SK-N-SH (cell line): ENCODE measurements around the gene IVNS1ABP. TPM values are rescaled to one million over a fixed set of nuclear protein-coding genes. Genes with fewer than 3 reads are reported as not detected.

Experiments
- CTCF ChIA-PET: fragments of 300-600, 350-600 bp; formaldehyde crosslinking; extraction: SDS; loops from one replicate; lab custom pipeline; 2021; lab: Yijun Ruan, JAX
- POLR2A ChIA-PET: fragments of 350-600 bp; sonication (Branson Sonifier 250); formaldehyde crosslinking; extraction: SDS; loops from one replicate; lab custom pipeline; 2020; ENCODE audit warnings: antibody characterized with exemption, inconsistent platforms; lab: Yijun Ruan, JAX
- DNase-seq: peaks from one replicate; pipeline ENCODE4 v3.0.0; 2012
- H2AFZ ChIP-seq: fragments of 200-600 bp; sonication (generic); 2 replicates; pipeline ENCODE4 v1.8.1; 2016; ENCODE audit warnings: antibody characterized with exemption, mild to moderate bottlenecking, low read depth
- H3F3A ChIP-seq: fragments of 200-600 bp; sonication (generic); replicated peaks from 2 replicates; pipeline ENCODE3; 2016; ENCODE audit warnings: antibody characterized with exemption, mild to moderate bottlenecking; ENCODE audit not compliant: insufficient read depth
- H3K27ac ChIP-seq, 2 experiments: fragments of 200-500 bp in 1 of 2; fragments of 200-600 bp in 1 of 2; sonication (Bioruptor generic) in 1 of 2; sonication (generic), shearing (Covaris generic) in 1 of 2; 2 replicates each; pipeline versions ENCODE4 v1.5.1 to v1.6.1; 2014 to 2016; ENCODE audit warnings: low read depth in 2 of 2, inconsistent platforms in 1 of 2, low read length in 1 of 2, mild to moderate bottlenecking in 1 of 2, mixed read lengths in 1 of 2
- H3K27me3 ChIP-seq: fragments of 200-600 bp; sonication (generic), shearing (Covaris generic); 2 replicates; pipeline ENCODE4 v1.6.1; 2016; ENCODE audit warnings: mixed run types; ENCODE audit not compliant: insufficient read depth
- H3K36me3 ChIP-seq, 2 experiments: fragments of 200-500 bp in 1 of 2; fragments of 200-600 bp in 1 of 2; sonication (Bioruptor generic) in 1 of 2; sonication (generic) in 1 of 2; replicated peaks in 1 of 2; 2 replicates each; pipeline versions ENCODE3 to v1.5.1; 2014 to 2016; ENCODE audit warnings: low read length in 1 of 2, mild to moderate bottlenecking in 1 of 2; ENCODE audit not compliant: insufficient read depth in 2 of 2, control insufficient read depth in 1 of 2
- H3K4me1 ChIP-seq, 2 experiments: fragments of 200-500 bp in 1 of 2; fragments of 200-600 bp in 1 of 2; sonication (Bioruptor generic) in 1 of 2; sonication (generic), shearing (Covaris generic) in 1 of 2; 2 replicates each; pipeline versions ENCODE4 v1.5.1 to v1.6.1; 2014 to 2016; ENCODE audit warnings: low read depth in 1 of 2, low read length in 1 of 2, mixed run types in 1 of 2; ENCODE audit not compliant: insufficient read depth in 2 of 2, control insufficient read depth in 1 of 2
- H3K4me2 ChIP-seq: fragments of 200-600 bp; sonication (generic), shearing (Covaris generic); 2 replicates; pipeline ENCODE4 v1.6.1; 2017; ENCODE audit warnings: mixed run types
- H3K4me3 ChIP-seq, 2 experiments: fragments of 200-500 bp in 1 of 2; fragments of 200-600 bp in 1 of 2; sonication (Bioruptor generic) in 1 of 2; sonication (generic), shearing (Covaris generic) in 1 of 2; 2 replicates each; pipeline versions ENCODE4 v1.5.1 to v1.8.1; 2014 to 2016; ENCODE audit warnings: low read depth in 2 of 2, inconsistent platforms in 1 of 2, low read length in 1 of 2, mild to moderate bottlenecking in 1 of 2, mixed read lengths in 1 of 2, moderate library complexity in 1 of 2
- H3K79me2 ChIP-seq: fragments of 200-600 bp; sonication (generic); 2 replicates; pipeline ENCODE4 v1.8.1; 2017; ENCODE audit warnings: mild to moderate bottlenecking; ENCODE audit not compliant: insufficient read depth
- H3K9ac ChIP-seq: fragments of 200-600 bp; sonication (generic); 2 replicates; pipeline ENCODE4 v1.6.1; 2017; ENCODE audit warnings: mixed run types
- H3K9me2 ChIP-seq: fragments of 200-600 bp; sonication (generic); 2 replicates; pipeline ENCODE4 v1.6.1; 2017; ENCODE audit warnings: mixed run types
- H3K9me3 ChIP-seq: fragments of 200-600 bp; sonication (generic); 2 replicates; pipeline ENCODE4 v1.6.1; 2017; ENCODE audit warnings: mixed run types, mild to moderate bottlenecking, moderate library complexity
- H4K20me1 ChIP-seq: fragments of 200-600 bp; sonication (generic); 2 replicates; pipeline ENCODE4 v1.6.1; 2017; ENCODE audit warnings: mild to moderate bottlenecking, mixed run types; ENCODE audit not compliant: insufficient read depth
- CTCF ChIP-seq: fragments of 200-600 bp; sonication (generic); IDR thresholded peaks from 2 replicates; pipeline ENCODE4 v1.6.1; 2017; ENCODE audit warnings: antibody characterized with exemption, mild to moderate bottlenecking, moderate library complexity
- ELF1 ChIP-seq: IDR thresholded peaks from 2 replicates; pipeline ENCODE4 v1.4.0; 2012
- EP300 ChIP-seq, 2 experiments: IDR thresholded peaks; 2 replicates each; pipeline versions ENCODE4 v1.4.0 to v1.6.1; 2012; ENCODE audit warnings: borderline replicate concordance in 1 of 2, low read depth in 1 of 2, low read length in 1 of 2
- FOSL2 ChIP-seq: IDR thresholded peaks from 2 replicates; pipeline ENCODE4 v1.4.0; 2012; ENCODE audit warnings: low read depth, mild to moderate bottlenecking, moderate library complexity, borderline replicate concordance
- FOXJ3 ChIP-seq: sonication (generic); formaldehyde crosslinking; IDR thresholded peaks from 2 replicates; pipeline ENCODE4 v1.5.1; 2020; ENCODE audit warnings: mild to moderate bottlenecking, missing genetic modification reagents
- FOXM1 ChIP-seq: IDR thresholded peaks from 2 replicates; pipeline ENCODE4 v1.4.0; 2012; ENCODE audit warnings: low read depth, mild to moderate bottlenecking
- GATA2 ChIP-seq: sonication (generic); formaldehyde crosslinking; IDR thresholded peaks from 2 replicates; pipeline ENCODE4 v1.5.0; 2020; ENCODE audit warnings: mild to moderate bottlenecking, missing genetic modification reagents
- JUND ChIP-seq: IDR thresholded peaks from 2 replicates; pipeline ENCODE4 v1.4.0; 2012
- MEF2A ChIP-seq: IDR thresholded peaks from 2 replicates; pipeline ENCODE4 v1.4.0; 2012; ENCODE audit warnings: low read depth, borderline replicate concordance
- POLR2AphosphoS5 ChIP-seq: IDR thresholded peaks from 2 replicates; pipeline ENCODE4 v1.6.1; 2012; ENCODE audit warnings: low read depth, low read length
- RCOR1 ChIP-seq: fragments of 150-350 bp; IDR thresholded peaks from 2 replicates; pipeline ENCODE4 v1.6.1; 2017; ENCODE audit warnings: antibody characterized with exemption, low read length
- TEAD4 ChIP-seq: IDR thresholded peaks from 2 replicates; pipeline ENCODE4 v1.4.0; 2012; ENCODE audit warnings: mild to moderate bottlenecking, borderline replicate concordance; ENCODE audit not compliant: insufficient read depth
- USF1 ChIP-seq: IDR thresholded peaks from 2 replicates; pipeline ENCODE4 v1.4.0; 2012; ENCODE audit warnings: low read depth, borderline replicate concordance
- WGBS: methylation state at CpG from one replicate; pipeline ENCODE4 v1.1.6; 2017; ENCODE audit warnings: low lambda C conversion rate; 5-methylcytosine and 5-hydroxymethylcytosine counted together
- polyA plus RNA-seq, 3 experiments: library from polyadenylated mRNA; depleted of rRNA; stranded (reverse); fragments of >200 nt; gene quantifications; 2 replicates each; pipeline ENCODE4 v1.2.3, GENCODE V29; 2012
- TF ChIP-seq, protein P1 (sequence below): IDR thresholded peaks from 2 replicates; pipeline ENCODE4 v1.4.0; 2012; ENCODE audit warnings: low read depth
- TF ChIP-seq, protein P2 (sequence below): IDR thresholded peaks from 2 replicates; pipeline ENCODE4 v1.6.1; 2012; ENCODE audit warnings: mild to moderate bottlenecking, low read depth, low read length, moderate library complexity
- TF ChIP-seq, protein P3 (sequence below): fragments of 150-350 bp; IDR thresholded peaks from 2 replicates; pipeline ENCODE4 v1.6.1; 2017; ENCODE audit warnings: antibody characterized with exemption, low read length, low read depth, borderline replicate concordance
- TF ChIP-seq, protein P4 (sequence below): IDR thresholded peaks from 2 replicates; pipeline ENCODE4; 2012
- TF ChIP-seq, protein P5 (sequence below): fragments of 150-350 bp; IDR thresholded peaks from 2 replicates; pipeline ENCODE4 v1.6.1; 2016; ENCODE audit warnings: mild to moderate bottlenecking, low read depth, low read length

The IVNS1ABP gene
- polyA plus RNA-seq, 1 of the 3 experiments (the other 2 are of a cell fraction) = 24.5 TPM

DNA sequence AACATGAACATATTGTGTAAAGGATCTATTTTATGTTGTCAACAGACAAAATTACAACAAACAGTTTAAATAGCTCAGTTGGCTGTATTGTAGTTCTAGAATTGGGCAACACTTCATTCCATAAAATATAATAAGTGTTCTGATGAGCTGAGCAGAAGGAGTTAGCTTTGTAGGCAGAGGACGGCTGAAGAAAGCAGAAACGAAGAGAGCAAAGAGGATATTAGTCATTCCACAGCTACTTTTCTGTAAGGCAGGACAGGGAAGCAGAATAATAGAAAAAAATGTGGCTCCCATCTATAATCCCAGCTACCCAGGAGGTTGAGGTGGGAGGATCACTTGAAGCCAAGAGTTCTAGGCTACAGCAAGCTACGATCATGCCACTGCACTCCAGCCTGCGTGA lies 20.2 kb upstream of the IVNS1ABP start:
- H2AFZ ChIP-seq = no peak overlapping the region
- no peak overlapping the region for H3K9ac ChIP-seq
- no peak overlapping the region for H3K27ac ChIP-seq
- WGBS = 84% methylated on average over 4 of the region's 4 CpGs
- no peaks in the 10 kb centered on the region for H3K9me2 ChIP-seq
- H3K36me3 ChIP-seq = no peaks in the 10 kb centered on the region
- no peak overlapping the region for H3K4me2 ChIP-seq
- no peaks in the 10 kb centered on the region; a peak in 3 of 4 replicates for H3K4me1 ChIP-seq
- no peaks in the 10 kb centered on the region for H3F3A ChIP-seq
- H3K27me3 ChIP-seq = no peaks in the 10 kb centered on the region
- ChIA-PET POLR2A (no interaction called here), CTCF (no interaction called here)
- DNase-seq = no peak
- TF ChIP-seq RCOR1 (no peak), FOXM1 (no peak), FOXJ3 (CRISPR knock-in tag) (no peak), FOSL2 (no peak), TEAD4 (no peak), MEF2A (no peak), CTCF (no peak), EP300 (IDR thresholded peaks at IDR 0.05; ENCODE audit: borderline replicate concordance in 1 of 2, low read depth in 1 of 2, low read length in 1 of 2) (no peak), POLR2AphosphoS5 (no peak), ELF1 (no peak), GATA2 (CRISPR knock-in tag) (no peak), JUND (no peak), USF1 (no peak)
- TF ChIP-seq, protein P1, sequence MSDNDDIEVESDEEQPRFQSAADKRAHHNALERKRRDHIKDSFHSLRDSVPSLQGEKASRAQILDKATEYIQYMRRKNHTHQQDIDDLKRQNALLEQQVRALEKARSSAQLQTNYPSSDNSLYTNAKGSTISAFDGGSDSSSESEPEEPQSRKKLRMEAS = no peak
- TF ChIP-seq, protein P2, sequence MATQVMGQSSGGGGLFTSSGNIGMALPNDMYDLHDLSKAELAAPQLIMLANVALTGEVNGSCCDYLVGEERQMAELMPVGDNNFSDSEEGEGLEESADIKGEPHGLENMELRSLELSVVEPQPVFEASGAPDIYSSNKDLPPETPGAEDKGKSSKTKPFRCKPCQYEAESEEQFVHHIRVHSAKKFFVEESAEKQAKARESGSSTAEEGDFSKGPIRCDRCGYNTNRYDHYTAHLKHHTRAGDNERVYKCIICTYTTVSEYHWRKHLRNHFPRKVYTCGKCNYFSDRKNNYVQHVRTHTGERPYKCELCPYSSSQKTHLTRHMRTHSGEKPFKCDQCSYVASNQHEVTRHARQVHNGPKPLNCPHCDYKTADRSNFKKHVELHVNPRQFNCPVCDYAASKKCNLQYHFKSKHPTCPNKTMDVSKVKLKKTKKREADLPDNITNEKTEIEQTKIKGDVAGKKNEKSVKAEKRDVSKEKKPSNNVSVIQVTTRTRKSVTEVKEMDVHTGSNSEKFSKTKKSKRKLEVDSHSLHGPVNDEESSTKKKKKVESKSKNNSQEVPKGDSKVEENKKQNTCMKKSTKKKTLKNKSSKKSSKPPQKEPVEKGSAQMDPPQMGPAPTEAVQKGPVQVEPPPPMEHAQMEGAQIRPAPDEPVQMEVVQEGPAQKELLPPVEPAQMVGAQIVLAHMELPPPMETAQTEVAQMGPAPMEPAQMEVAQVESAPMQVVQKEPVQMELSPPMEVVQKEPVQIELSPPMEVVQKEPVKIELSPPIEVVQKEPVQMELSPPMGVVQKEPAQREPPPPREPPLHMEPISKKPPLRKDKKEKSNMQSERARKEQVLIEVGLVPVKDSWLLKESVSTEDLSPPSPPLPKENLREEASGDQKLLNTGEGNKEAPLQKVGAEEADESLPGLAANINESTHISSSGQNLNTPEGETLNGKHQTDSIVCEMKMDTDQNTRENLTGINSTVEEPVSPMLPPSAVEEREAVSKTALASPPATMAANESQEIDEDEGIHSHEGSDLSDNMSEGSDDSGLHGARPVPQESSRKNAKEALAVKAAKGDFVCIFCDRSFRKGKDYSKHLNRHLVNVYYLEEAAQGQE = no peak
- TF ChIP-seq, protein P3, sequence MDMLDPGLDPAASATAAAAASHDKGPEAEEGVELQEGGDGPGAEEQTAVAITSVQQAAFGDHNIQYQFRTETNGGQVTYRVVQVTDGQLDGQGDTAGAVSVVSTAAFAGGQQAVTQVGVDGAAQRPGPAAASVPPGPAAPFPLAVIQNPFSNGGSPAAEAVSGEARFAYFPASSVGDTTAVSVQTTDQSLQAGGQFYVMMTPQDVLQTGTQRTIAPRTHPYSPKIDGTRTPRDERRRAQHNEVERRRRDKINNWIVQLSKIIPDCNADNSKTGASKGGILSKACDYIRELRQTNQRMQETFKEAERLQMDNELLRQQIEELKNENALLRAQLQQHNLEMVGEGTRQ = no peak
- TF ChIP-seq, protein P4, sequence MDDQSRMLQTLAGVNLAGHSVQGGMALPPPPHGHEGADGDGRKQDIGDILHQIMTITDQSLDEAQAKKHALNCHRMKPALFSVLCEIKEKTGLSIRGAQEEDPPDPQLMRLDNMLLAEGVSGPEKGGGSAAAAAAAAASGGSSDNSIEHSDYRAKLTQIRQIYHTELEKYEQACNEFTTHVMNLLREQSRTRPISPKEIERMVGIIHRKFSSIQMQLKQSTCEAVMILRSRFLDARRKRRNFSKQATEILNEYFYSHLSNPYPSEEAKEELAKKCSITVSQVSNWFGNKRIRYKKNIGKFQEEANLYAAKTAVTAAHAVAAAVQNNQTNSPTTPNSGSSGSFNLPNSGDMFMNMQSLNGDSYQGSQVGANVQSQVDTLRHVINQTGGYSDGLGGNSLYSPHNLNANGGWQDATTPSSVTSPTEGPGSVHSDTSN = no peak
- TF ChIP-seq, protein P5, sequence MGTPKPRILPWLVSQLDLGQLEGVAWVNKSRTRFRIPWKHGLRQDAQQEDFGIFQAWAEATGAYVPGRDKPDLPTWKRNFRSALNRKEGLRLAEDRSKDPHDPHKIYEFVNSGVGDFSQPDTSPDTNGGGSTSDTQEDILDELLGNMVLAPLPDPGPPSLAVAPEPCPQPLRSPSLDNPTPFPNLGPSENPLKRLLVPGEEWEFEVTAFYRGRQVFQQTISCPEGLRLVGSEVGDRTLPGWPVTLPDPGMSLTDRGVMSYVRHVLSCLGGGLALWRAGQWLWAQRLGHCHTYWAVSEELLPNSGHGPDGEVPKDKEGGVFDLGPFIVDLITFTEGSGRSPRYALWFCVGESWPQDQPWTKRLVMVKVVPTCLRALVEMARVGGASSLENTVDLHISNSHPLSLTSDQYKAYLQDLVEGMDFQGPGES = no peak
- H3K4me3 ChIP-seq = no peak overlapping the region
- no peaks in the 10 kb centered on the region for H3K9me3 ChIP-seq
- no peaks in the 10 kb centered on the region for H4K20me1 ChIP-seq
- H3K79me2 ChIP-seq = no peaks in the 10 kb centered on the region
